CD14-positive monocyte (primary cell): ENCODE results near the gene GOLM1. TPM values are rescaled to one million over a fixed set of nuclear protein-coding genes. Genes with fewer than 3 reads are reported as not detected.

Experiments
- DNase-seq, 3 donors: peaks; one replicate each; pipeline ENCODE4 v3.0.0-alpha.2; 2011 to 2022
- H2AFZ ChIP-seq: 2 replicates; pipeline ENCODE4 v1.6.0; 2012; ENCODE audit warnings: mild to moderate bottlenecking, low read depth, low read length, inconsistent platforms; ENCODE audit not compliant: insufficient read depth, poor library complexity, severe bottlenecking
- H3K27ac ChIP-seq, 2 donors: 1 replicate in 1 of 2; 2 replicates in 1 of 2; pipeline ENCODE4 v1.5.1; 2012 to 2013; ENCODE audit warnings: low read length in 2 of 2, control low read depth in 1 of 2, inconsistent platforms in 1 of 2, low read depth in 1 of 2, mild to moderate bottlenecking in 1 of 2
- H3K27me3 ChIP-seq, 2 donors: one replicate each; pipeline versions ENCODE4 v1.6.0 to v1.6.1; 2011 to 2013; ENCODE audit warnings: low read length in 2 of 2; ENCODE audit not compliant: control insufficient read depth in 2 of 2, insufficient read depth in 2 of 2
- H3K36me3 ChIP-seq, 2 donors: replicated peaks in 1 of 2; 1 replicate in 1 of 2; 2 replicates in 1 of 2; pipeline versions ENCODE4 v1.5.1 to v1.6.1; 2012 to 2013; ENCODE audit warnings: low read length in 2 of 2, control low read depth in 1 of 2, inconsistent platforms in 1 of 2, mild to moderate bottlenecking in 1 of 2; ENCODE audit not compliant: insufficient read depth in 2 of 2, control insufficient read depth in 1 of 2
- H3K4me1 ChIP-seq, 2 donors: 1 replicate in 1 of 2; 2 replicates in 1 of 2; pipeline versions ENCODE4 v1.5.1 to v1.6.1; 2012 to 2013; ENCODE audit warnings: low read length in 2 of 2, control low read depth in 1 of 2, inconsistent platforms in 1 of 2, mild to moderate bottlenecking in 1 of 2, moderate library complexity in 1 of 2; ENCODE audit not compliant: insufficient read depth in 2 of 2, control insufficient read depth in 1 of 2
- H3K4me2 ChIP-seq: replicated peaks from 2 replicates; pipeline ENCODE3; 2012; ENCODE audit warnings: low read length, moderate library complexity, mild to moderate bottlenecking; ENCODE audit not compliant: poor library complexity, severe bottlenecking; ENCODE audit errors: extremely low read depth
- H3K4me3 ChIP-seq, 3 experiments: fragments of 200-600 bp in 1 of 3; sonication (generic) in 1 of 3; replicated peaks in 1 of 3; 1 replicate in 2 of 3; 2 replicates in 1 of 3; pipeline ENCODE4 v1.5.1; 2011 to 2013; ENCODE audit warnings: low read length in 3 of 3, mild to moderate bottlenecking in 3 of 3, control low read depth in 2 of 3, low read depth in 2 of 3, inconsistent platforms in 1 of 3, moderate library complexity in 1 of 3
- H3K79me2 ChIP-seq: 2 replicates; pipeline ENCODE4 v1.6.0; 2012; ENCODE audit warnings: mild to moderate bottlenecking, control low read depth, inconsistent platforms, low read length, moderate library complexity; ENCODE audit not compliant: insufficient read depth
- H3K9ac ChIP-seq: 2 replicates; pipeline ENCODE4 v1.6.0; 2017; ENCODE audit warnings: low read length, mild to moderate bottlenecking; ENCODE audit not compliant: insufficient read depth, poor library complexity, severe bottlenecking
- H3K9me3 ChIP-seq, 2 donors: replicated peaks in 1 of 2; 1 replicate in 1 of 2; 2 replicates in 1 of 2; pipeline versions ENCODE4 v1.5.1 to v1.6.1; 2012 to 2013; ENCODE audit warnings: low read length in 2 of 2, control low read depth in 1 of 2; ENCODE audit not compliant: control insufficient read depth in 1 of 2, insufficient read depth in 1 of 2
- H4K20me1 ChIP-seq: 2 replicates; pipeline ENCODE4 v1.6.0; 2012; ENCODE audit warnings: mild to moderate bottlenecking, low read length, control low read depth, moderate library complexity; ENCODE audit not compliant: insufficient read depth
- H3K27ac Mint-ChIP-seq, 7 donors: one replicate each; pipeline ENCODE4 v1.8.0; 2020; ENCODE audit warnings: mild to moderate bottlenecking in 7 of 7, mixed read lengths in 7 of 7, moderate library complexity in 6 of 7, inconsistent platforms in 2 of 7
- H3K27me3 Mint-ChIP-seq, 3 donors: one replicate each; pipeline ENCODE4 v1.8.0; 2021 to 2022; ENCODE audit warnings: low read depth in 3 of 3, mild to moderate bottlenecking in 3 of 3, mixed read lengths in 3 of 3, moderate library complexity in 3 of 3, inconsistent platforms in 1 of 3
- H3K36me3 Mint-ChIP-seq, 2 donors: one replicate each; pipeline ENCODE4 v1.8.0; 2020; ENCODE audit warnings: mixed read lengths in 2 of 2, inconsistent platforms in 1 of 2, mild to moderate bottlenecking in 1 of 2
- H3K4me1 Mint-ChIP-seq: one replicate; pipeline ENCODE4 v1.8.0; 2020; ENCODE audit warnings: mild to moderate bottlenecking, mixed read lengths
- H3K4me3 Mint-ChIP-seq, 2 donors: one replicate each; pipeline ENCODE4 v1.8.0; 2020; ENCODE audit warnings: mild to moderate bottlenecking in 2 of 2, mixed read lengths in 2 of 2, moderate library complexity in 1 of 2
- H3K9me3 Mint-ChIP-seq, 7 donors: one replicate each; pipeline ENCODE4 v1.8.0; 2020 to 2022; ENCODE audit warnings: mixed read lengths in 7 of 7, mild to moderate bottlenecking in 6 of 7, moderate library complexity in 6 of 7, inconsistent platforms in 2 of 7
- CTCF ChIP-seq: fragments of 200-600 bp; IDR thresholded peaks from one replicate; pipeline ENCODE4 v1.8.0; 2022; ENCODE audit warnings: antibody characterized with exemption, mild to moderate bottlenecking
- WGBS: methylation state at CpG from one replicate; pipeline ENCODE4 v1.1.5; 2013; ENCODE audit warnings: missing lambda C conversion rate; ENCODE audit not compliant: insufficient coverage; 5-methylcytosine and 5-hydroxymethylcytosine counted together
- intact Hi-C, 2 donors: fragments of 100-400 bp; cut with micrococcal nuclease; formaldehyde crosslinking; loops; one replicate each; pipeline versions ENCODE4 v1.15.0 to v1.15.1; 2023
- polyA plus RNA-seq, 3 donors: library from polyadenylated mRNA; depleted of rRNA in 1 of 3; unstranded in 2 of 3; stranded (reverse) in 1 of 3; fragments of 300-500 nt in 2 of 3; fragments of >200 nt in 1 of 3; fragmentation: Illumina TruSeq in 2 of 3; gene quantifications; 1 replicate in 2 of 3; 2 replicates in 1 of 3; pipeline ENCODE4 v1.2.3, GENCODE V29; 2012 to 2021

GOLM1 gene
- polyA plus RNA-seq, 3 donors = 10.4 to 27.5 (median 12.9) TPM

- no peak overlapping the region for H3K4me3 ChIP-seq
- no peak overlapping the region for H2AFZ ChIP-seq
- no peaks in the 10 kb centered on the region for H3K9me3 ChIP-seq
- no peak overlapping the region for H3K4me2 ChIP-seq
- peaks cover 50 to 66% of the 10 kb centered on the region in 2 donors for H3K36me3 Mint-ChIP-seq
- no peaks in the 10 kb centered on the region for H3K27me3 Mint-ChIP-seq
- H3K4me1 ChIP-seq = no peaks in the 10 kb centered on the region
- H3K4me3 Mint-ChIP-seq = no peak overlapping the region
- TF ChIP-seq CTCF = peak; percentile 63
- no peaks in the 10 kb centered on the region for H3K4me1 Mint-ChIP-seq
- no peak overlapping the region for H3K9ac ChIP-seq
- H3K27ac ChIP-seq = no peak overlapping the region
- intact Hi-C loops = no loop called here
- peaks cover 0 to 1% (median 0%) of the 10 kb centered on the region in 7 donors for H3K9me3 Mint-ChIP-seq
- no peaks in the 10 kb centered on the region for H3K27me3 ChIP-seq
- H3K79me2 ChIP-seq = no peaks in the 10 kb centered on the region
- peak overlapping the region in 1 of 7 donors; percentile 2 for H3K27ac Mint-ChIP-seq
- peaks cover 19 to 35% of the 10 kb centered on the region in 2 donors for H3K36me3 ChIP-seq
- peak; percentile 26 to 46 (median 34) for DNase-seq
- 82% methylated on average over 12 of the region's 17 CpGs for WGBS
- H4K20me1 ChIP-seq = no peaks in the 10 kb centered on the region
Measured at GRCh38 chr9:86034863-86035734, 64.3 kb downstream of the GOLM1 start.

DNA sequence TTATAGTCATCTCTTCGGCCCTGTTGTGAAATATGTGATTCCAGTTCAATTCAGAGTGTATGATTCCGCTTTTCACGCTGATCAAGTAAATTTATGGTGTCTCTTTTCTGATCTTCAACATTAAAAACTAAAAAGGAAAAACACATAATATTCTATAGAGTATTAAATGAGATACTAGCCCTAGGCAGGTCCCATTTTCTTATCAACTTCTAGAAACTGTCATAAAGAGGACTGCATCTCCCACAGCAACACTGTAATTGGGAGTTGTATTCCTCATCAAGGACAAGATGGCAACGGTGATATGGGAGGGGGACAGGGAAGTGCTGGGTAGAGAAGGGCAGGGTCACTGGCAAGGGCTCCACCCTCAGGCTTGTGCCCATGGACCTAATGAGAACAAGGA is 71.6 kb downstream of the GOLM1 start:
- H3K9me3 Mint-ChIP-seq = peaks cover 0 to 2% (median 0%) of the 10 kb centered on the region in 7 donors
- H3K9ac ChIP-seq = no peak overlapping the region
- intact Hi-C loops = no loop called here

More for the DNA sequence above, 71.6 kb downstream of the GOLM1 start:
- no peaks in the 10 kb centered on the region for H4K20me1 ChIP-seq
- no peak for TF ChIP-seq CTCF
- H3K4me1 Mint-ChIP-seq = no peaks in the 10 kb centered on the region
- H3K36me3 Mint-ChIP-seq = peaks cover 80 to 91% of the 10 kb centered on the region in 2 donors
- peaks cover 36 to 80% of the 10 kb centered on the region in 2 donors for H3K36me3 ChIP-seq
- no peak overlapping the region for H3K4me3 ChIP-seq
- 100% methylated on average over 1 of the region's 4 CpGs for WGBS
- no peak for DNase-seq
- H3K4me1 ChIP-seq = no peaks in the 10 kb centered on the region
- no peak overlapping the region for H3K27ac ChIP-seq
- H2AFZ ChIP-seq = no peak overlapping the region
- no peak overlapping the region for H3K4me3 Mint-ChIP-seq
- no peak overlapping the region for H3K4me2 ChIP-seq
- H3K27me3 ChIP-seq = no peaks in the 10 kb centered on the region
- peaks cover 0 to 2% (median 0%) of the 10 kb centered on the region in 3 donors for H3K27me3 Mint-ChIP-seq
- no peak overlapping the region for H3K27ac Mint-ChIP-seq
- no peaks in the 10 kb centered on the region for H3K79me2 ChIP-seq
- H3K9me3 ChIP-seq = no peaks in the 10 kb centered on the region
